Stimulated activated CD8-positive, alpha-beta memory T cell treated with anti-CD3 and anti-CD28 coated beads, Interleukin-4, amount 100 ng/mL, for 4 hours (primary cell): ENCODE results near the gene KCNT1.

Experiments used
- DNase-seq, 2 donors: peaks; one replicate each; pipeline ENCODE4 v3.0.0-alpha.2; 2020; ENCODE audit warnings: low read depth in 2 of 2, low spot score in 1 of 2

Gene KCNT1

GRCh38 chr9:135778421-135778820, 76.4 kb downstream of the KCNT1 start:
- no peak for DNase-seq

- DNase-seq, result no peak
These were observed 77.6 kb downstream of the KCNT1 start for GRCh38 chr9:135779571-135779970.

GRCh38 chr9:135780086-135780485, 78.1 kb downstream of the KCNT1 start:
- no peak for DNase-seq

- no peak for DNase-seq
These were observed 78.6 kb downstream of the KCNT1 start for GRCh38 chr9:135780626-135781025.

GRCh38 chr9:135782946-135783345, 81.0 kb downstream of the KCNT1 start:
- no peak for DNase-seq

- no peak for DNase-seq
These were observed 81.7 kb downstream of the KCNT1 start for GRCh38 chr9:135783540-135784245.

GRCh38 chr9:135785013-135785575, 83.1 kb downstream of the KCNT1 start:
- no peak for DNase-seq

- DNase-seq, result no peak
These were observed 84.2 kb downstream of the KCNT1 start for GRCh38 chr9:135786146-135786690.

- no peak for DNase-seq
These were observed 85.3 kb downstream of the KCNT1 start for GRCh38 chr9:135787317-135787716.

- no peak for DNase-seq
These were observed 86.0 kb downstream of the KCNT1 start for GRCh38 chr9:135787776-135788575.

GRCh38 chr9:135788576-135789300, 86.8 kb downstream of the KCNT1 start:
- DNase-seq, result no peak

GRCh38 chr9:135789838-135790291, 87.9 kb downstream of the KCNT1 start:
- DNase-seq, result no peak

GRCh38 chr9:135790356-135790755, 88.4 kb downstream of the KCNT1 start:
- DNase-seq, result no peak

GRCh38 chr9:135790850-135791249, 88.9 kb downstream of the KCNT1 start:
- no peak for DNase-seq

- DNase-seq, result no peak
These were observed 89.7 kb downstream of the KCNT1 start for GRCh38 chr9:135791431-135792267.

GRCh38 chr9:135792268-135793128, 90.5 kb downstream of the KCNT1 start:
- no peak for DNase-seq

GRCh38 chr9:135793221-135794056, 91.5 kb downstream of the KCNT1 start:
- no peak for DNase-seq

GRCh38 chr9:135794057-135794335, 92.0 kb downstream of the KCNT1 start:
- DNase-seq, result no peak
